Activated CD4-positive, alpha-beta T cell treated with anti-CD3 and anti-CD28 coated beads, Interleukin-2, amount 10 ng/mL, durations not matched to agents 24 days and 14 days (primary cell): ENCODE data around the gene THNSL1. TPM values are rescaled to one million over a fixed set of nuclear protein-coding genes. Genes with fewer than 3 reads are reported as not detected.
"Not testable (repeated sequence)": the region's sequence is repeated elsewhere in the genome, so short reads cannot be mapped to it uniquely, and the experiment has no call there.

Experiments
- DNase-seq: peaks from one replicate; pipeline ENCODE4 v3.0.0; 2022
- H3K27ac Mint-ChIP-seq: one replicate; pipeline ENCODE4 v1.8.0; 2022; ENCODE audit warnings: mild to moderate bottlenecking, mixed read lengths
- H3K27me3 Mint-ChIP-seq: one replicate; pipeline ENCODE4 v1.8.0; 2022; ENCODE audit warnings: mixed read lengths
- H3K36me3 Mint-ChIP-seq: one replicate; pipeline ENCODE4 v1.8.0; 2022; ENCODE audit warnings: low read depth, mild to moderate bottlenecking, mixed read lengths
- H3K4me1 Mint-ChIP-seq: one replicate; pipeline ENCODE4 v1.8.0; 2021; ENCODE audit warnings: mixed read lengths
- H3K4me3 Mint-ChIP-seq: one replicate; pipeline ENCODE4 v1.8.0; 2022; ENCODE audit warnings: mild to moderate bottlenecking, moderate library complexity, mixed read lengths
- H3K9me3 Mint-ChIP-seq: one replicate; pipeline ENCODE4 v1.8.0; 2021; ENCODE audit warnings: mixed read lengths
- intact Hi-C: fragments of 100-400 bp; cut with micrococcal nuclease; formaldehyde crosslinking; loops from one replicate; pipeline ENCODE4 v1.15.1; 2023
- total RNA-seq: library from RNA; stranded (reverse); gene quantifications from 2 replicates; pipeline ENCODE4 v1.2.3, GENCODE V29; 2022

THNSL1 gene
- total RNA-seq, 1 donor from 2014 or later, result 3.6 TPM

DNA sequence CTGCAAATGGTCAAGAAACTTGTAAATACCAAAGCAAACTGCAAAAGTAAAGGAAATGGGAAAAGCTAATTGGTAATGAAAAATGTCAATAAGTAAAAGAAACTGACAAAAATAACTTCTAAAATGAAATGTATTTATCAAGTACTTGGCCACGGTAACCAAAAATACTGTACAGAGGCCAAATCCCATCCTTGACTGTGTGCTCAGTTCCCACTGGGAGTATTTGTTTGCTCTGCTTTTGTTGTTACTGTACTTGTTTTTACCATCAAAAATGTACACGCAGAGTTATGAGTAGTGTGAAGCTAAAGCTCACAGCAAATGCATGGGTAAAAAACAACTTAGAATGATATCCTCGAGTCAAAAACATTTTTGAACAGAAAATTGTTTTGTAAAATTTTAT lies 31.5 kb upstream of the THNSL1 start:
- H3K27ac Mint-ChIP-seq, result no peak overlapping the region
- H3K4me1 Mint-ChIP-seq, result peaks cover 11% of the 10 kb centered on the region
- H3K4me3 Mint-ChIP-seq, result no peak overlapping the region
- peaks cover 14% of the 10 kb centered on the region for H3K9me3 Mint-ChIP-seq
- peaks cover 4% of the 10 kb centered on the region for H3K27me3 Mint-ChIP-seq
- intact Hi-C loops, result no loop called here
- no peak for DNase-seq
- H3K36me3 Mint-ChIP-seq, result no peaks in the 10 kb centered on the region

DNA sequence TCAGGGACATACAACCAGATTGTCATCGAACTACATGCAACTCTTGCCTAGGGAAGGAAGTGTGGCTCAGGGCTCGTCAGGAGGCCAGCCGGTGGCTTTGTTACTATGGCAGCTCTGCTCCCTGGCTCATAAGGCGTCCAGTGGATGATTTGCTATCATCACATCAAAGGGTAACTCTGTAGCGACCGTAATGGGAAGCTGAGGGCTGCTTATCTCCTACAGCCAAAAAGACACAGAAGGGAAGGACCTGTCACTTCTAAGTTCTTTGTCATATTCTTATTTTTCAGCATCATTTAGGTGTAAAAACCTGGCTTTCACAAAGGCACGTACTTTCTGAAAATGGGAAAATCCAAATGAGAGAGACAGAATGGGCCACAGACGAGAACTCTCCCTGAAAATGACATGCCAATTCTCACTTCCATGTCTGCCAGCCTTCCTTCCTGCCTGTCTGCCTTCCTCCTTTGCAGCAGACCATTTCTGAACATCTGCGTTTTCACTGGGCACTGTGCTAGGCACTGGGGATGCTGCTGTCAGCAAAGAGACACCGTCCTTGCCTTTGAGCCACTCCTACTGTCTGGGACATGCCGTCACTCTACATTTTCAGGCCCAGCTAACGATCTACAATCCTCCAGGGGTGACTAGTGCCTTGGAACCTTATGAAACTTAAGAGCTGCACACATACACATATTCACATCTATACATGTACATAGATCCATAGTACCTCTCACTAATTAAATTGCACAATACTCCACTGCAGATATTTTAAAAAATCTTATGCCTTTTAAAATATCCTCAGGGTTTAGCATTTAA lies 27.4 kb upstream of the THNSL1 start:
- H3K4me1 Mint-ChIP-seq, result peaks cover 3% of the 10 kb centered on the region
- peaks cover 9% of the 10 kb centered on the region for H3K27me3 Mint-ChIP-seq
- no peak overlapping the region for H3K27ac Mint-ChIP-seq
- H3K9me3 Mint-ChIP-seq, result no peaks in the 10 kb centered on the region
- intact Hi-C loops, result no loop called here
- no peaks in the 10 kb centered on the region for H3K36me3 Mint-ChIP-seq
- no peak for DNase-seq
- no peak overlapping the region for H3K4me3 Mint-ChIP-seq

DNA sequence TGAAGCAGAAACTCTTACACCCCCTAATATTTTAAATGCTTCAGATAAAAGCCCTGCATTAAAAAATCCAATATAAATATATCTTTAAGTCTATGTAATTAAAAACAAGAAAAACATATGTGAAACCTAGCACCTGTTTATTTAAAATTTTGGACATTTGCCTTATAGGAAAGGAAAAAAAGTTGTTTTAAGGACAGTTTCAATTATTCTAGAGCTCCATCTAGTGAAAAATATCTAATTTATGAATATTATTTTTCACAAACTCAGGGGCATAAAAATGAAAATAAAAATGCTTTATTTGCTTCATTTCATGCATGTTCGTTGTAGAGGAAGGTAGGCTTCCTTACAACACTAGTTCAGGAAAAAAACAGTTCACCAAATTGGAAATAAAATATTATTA lies 26.5 kb upstream of the THNSL1 start:
- intact Hi-C loops, result no loop called here
- no peak overlapping the region for H3K4me3 Mint-ChIP-seq
- H3K27me3 Mint-ChIP-seq, result peaks cover 10% of the 10 kb centered on the region
- peaks cover 3% of the 10 kb centered on the region for H3K4me1 Mint-ChIP-seq
- H3K36me3 Mint-ChIP-seq, result no peaks in the 10 kb centered on the region
- no peak for DNase-seq
- H3K9me3 Mint-ChIP-seq, result no peaks in the 10 kb centered on the region
- no peak overlapping the region for H3K27ac Mint-ChIP-seq

DNA sequence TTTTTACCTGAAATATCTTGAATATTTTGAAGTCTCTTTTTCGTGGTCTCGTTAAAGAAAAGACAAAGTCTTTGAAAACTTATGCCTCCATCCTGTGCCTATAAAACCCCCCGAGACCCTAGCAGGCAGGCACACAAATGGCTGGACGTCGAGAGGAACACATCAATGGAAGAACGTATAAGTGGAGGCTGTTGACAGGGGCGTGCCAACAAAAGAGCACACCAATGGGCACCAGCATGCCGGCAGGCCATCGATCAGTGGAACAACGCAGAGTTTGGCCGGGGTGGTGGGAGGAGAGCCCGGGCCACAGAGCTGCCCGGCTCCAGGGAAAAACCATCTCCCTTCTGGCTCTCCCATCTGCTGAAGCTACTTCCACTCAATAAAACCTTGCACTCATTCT lies 25.1 kb upstream of the THNSL1 start:
- Mint-ChIP-seq H3K36me3 (no peaks in the 10 kb centered on the region), H3K27ac (no peak overlapping the region), H3K27me3 (peaks cover 10% of the 10 kb centered on the region), H3K4me3 (no peak overlapping the region), H3K4me1 (no peaks in the 10 kb centered on the region), H3K9me3 (no peaks in the 10 kb centered on the region)
- intact Hi-C loops, result no loop called here
- DNase-seq, result no peak

DNA sequence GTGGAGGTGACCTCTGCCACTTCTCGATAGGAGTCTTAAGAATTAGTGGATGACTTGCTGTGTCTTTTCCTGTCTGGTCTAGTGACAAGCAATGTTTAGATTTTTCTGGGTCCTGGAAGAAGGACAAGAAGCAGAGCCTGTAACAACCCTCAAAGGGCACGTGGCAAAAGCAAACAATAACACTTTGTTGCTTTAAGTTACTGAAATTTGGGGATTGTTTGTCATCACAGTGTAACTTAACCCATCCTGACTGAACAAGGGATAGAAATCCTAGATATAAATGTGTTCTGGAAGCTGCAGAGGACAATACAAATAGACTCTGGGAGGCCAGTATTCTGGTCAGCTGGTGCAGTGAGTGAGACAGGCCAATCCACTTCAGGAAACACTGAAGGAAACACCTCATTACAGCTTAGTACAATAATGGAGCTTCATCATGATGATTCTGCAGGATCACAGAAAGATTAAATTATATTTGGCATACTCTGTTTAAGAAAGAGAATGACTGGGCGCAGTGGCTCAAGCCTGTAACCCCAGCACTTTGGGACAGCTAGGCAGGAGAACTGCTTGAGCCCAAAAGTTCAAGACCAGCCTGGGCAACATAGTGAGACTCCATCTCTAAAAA lies 23.8 kb upstream of the THNSL1 start:
- Mint-ChIP-seq H3K4me1 (no peaks in the 10 kb centered on the region), H3K9me3 (no peaks in the 10 kb centered on the region), H3K4me3 (no peak overlapping the region), H3K27me3 (peaks cover 12% of the 10 kb centered on the region), H3K27ac (no peak overlapping the region), H3K36me3 (no peaks in the 10 kb centered on the region)
- intact Hi-C loops, result no loop called here
- DNase-seq, result no peak

DNA sequence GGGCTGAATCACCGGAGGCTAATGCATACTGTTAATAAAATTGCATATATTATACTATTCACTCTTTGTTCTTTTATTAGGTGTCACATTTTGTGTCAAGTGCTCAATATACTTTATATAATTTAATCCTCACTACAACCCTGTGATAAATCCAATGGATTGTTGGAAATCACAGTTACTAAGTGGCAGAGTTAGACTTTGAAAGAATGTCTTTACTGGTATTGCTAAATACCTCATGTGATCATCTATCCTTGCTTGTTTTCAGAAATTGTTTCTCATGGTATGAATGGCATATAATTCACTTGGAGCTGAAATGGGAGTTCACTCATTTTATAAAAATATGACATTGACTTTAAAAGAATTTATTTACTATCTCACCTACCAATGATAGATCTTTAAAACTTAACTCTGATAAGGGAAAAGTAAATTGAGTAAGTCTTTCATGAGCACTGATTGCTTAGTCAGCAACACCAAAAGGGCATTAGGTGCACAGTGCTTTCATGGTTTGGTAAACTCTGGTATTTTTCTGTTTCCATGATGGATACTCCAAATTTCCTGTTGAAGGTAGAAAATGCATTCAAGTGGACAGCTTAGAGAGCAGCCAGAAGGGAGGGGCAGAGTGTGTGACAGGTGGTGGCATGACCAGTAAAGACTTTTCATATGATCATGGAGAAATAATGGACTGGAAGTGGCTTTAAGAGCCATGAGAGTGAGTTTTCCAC lies 23.0 kb upstream of the THNSL1 start:
- DNase-seq, result no peak
- no peaks in the 10 kb centered on the region for H3K9me3 Mint-ChIP-seq
- no peak overlapping the region for H3K4me3 Mint-ChIP-seq
- H3K36me3 Mint-ChIP-seq, result no peaks in the 10 kb centered on the region
- peaks cover 14% of the 10 kb centered on the region for H3K27me3 Mint-ChIP-seq
- intact Hi-C loops, result no loop called here
- H3K27ac Mint-ChIP-seq, result no peak overlapping the region
- no peaks in the 10 kb centered on the region for H3K4me1 Mint-ChIP-seq

DNA sequence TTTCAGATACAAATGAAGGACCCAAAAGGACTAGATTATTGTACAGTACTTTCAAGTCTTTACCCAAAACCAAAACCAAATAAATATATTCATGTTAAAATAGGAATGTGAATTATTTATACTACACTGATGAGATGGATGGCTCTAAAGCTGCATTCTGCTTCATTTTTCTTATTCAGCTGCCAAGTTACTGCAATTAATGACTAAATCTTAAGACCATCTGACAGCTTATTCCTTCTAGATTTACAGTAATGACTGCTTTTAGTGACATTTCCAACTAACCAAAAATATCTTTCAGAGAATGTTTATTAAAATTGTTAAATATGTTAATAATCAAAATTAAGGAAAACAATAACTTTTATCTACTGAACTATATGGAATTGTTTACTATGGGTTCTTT lies 21.3 kb upstream of the THNSL1 start:
- Mint-ChIP-seq H3K27me3 (peaks cover 16% of the 10 kb centered on the region), H3K4me1 (no peaks in the 10 kb centered on the region), H3K27ac (no peak overlapping the region), H3K9me3 (peaks cover 4% of the 10 kb centered on the region), H3K36me3 (no peaks in the 10 kb centered on the region), H3K4me3 (no peak overlapping the region)
- DNase-seq, result no peak
- intact Hi-C loops, result no loop called here

DNA sequence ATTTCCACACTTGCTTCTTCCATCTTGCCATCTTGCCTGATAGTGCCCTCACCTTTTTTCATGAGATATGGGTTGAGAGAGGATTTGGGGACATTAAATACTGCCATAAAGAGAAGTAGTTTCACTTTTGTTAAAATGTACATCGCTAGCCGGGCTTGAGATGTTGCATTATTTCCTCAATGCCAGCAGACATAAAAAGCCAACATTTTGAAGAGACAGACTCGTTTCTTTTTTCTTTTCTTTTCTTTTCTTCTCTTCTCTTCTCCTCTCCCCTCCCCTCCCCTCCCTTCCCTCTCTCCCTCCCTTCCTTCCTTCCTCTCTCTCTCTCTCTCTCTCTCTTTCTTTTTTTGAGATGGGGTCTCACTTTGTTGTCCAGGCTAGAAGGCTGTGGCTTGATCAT lies 18.4 kb upstream of the THNSL1 start:
- DNase-seq, result no peak
- intact Hi-C loops, result no loop called here
- Mint-ChIP-seq H3K4me3 (no peak overlapping the region), H3K36me3 (no peaks in the 10 kb centered on the region), H3K9me3 (peaks cover 8% of the 10 kb centered on the region), H3K27me3 (peaks cover 25% of the 10 kb centered on the region), H3K4me1 (no peaks in the 10 kb centered on the region), H3K27ac (no peak overlapping the region)

DNA sequence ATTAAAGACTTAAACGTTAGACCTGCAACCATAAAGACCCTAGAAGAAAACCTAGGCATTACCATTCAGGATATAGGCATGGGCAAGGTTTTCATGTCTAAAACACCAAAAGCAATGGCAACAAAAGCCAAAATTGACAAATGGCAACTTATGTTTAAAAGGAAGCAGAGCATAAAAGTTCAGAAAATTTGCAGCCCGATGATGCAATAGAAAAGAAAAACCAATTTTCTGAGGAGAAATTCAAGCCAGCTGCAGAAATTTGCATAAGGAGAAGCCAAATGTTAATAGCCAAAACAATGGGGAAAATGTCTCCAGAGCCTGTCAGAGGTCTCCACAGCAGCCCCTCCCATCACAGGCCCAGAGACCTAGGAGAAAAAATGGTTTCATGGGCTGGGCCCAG lies 4.8 kb upstream of the THNSL1 start:
- H3K27me3 Mint-ChIP-seq, result peaks cover 12% of the 10 kb centered on the region
- not testable (repeated sequence) for H3K4me1 Mint-ChIP-seq, H3K4me3 Mint-ChIP-seq, DNase-seq, H3K27ac Mint-ChIP-seq, H3K36me3 Mint-ChIP-seq, H3K9me3 Mint-ChIP-seq
- intact Hi-C loops, result loop anchor here (10.0 kb wide), 1 partner anchor 1917 kb away; the partner anchor contains the start of gene MSRB2

DNA sequence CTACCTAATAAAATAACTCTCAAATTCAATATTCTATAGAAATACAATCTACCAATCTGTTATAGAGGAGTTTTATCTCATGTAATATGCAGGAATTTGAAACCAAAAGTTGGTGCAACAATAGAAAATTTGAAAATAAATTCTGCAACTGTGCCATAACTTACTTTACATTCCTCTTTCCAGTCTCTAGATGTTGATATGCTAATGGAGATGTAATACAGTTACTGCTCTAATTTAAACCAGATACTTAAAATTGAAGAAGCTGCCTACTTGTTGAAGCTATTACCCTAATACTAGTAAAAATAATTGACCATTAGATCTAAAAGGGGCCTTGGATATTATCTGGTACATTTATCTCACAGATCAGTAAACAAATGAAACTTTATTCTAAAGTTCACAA lies 1.8 kb upstream of the THNSL1 start:
- H3K27ac Mint-ChIP-seq, result no peak overlapping the region
- no peak overlapping the region for H3K4me3 Mint-ChIP-seq
- DNase-seq, result no peak
- H3K27me3 Mint-ChIP-seq, result peaks cover 12% of the 10 kb centered on the region
- peaks cover 16% of the 10 kb centered on the region for H3K4me1 Mint-ChIP-seq
- H3K9me3 Mint-ChIP-seq, result peaks cover 10% of the 10 kb centered on the region
- H3K36me3 Mint-ChIP-seq, result peaks cover 1% of the 10 kb centered on the region
- intact Hi-C loops, result loop anchor here (10.0 kb wide), 1 partner anchor 1920 kb away; the partner anchor contains the start of gene MSRB2

DNA sequence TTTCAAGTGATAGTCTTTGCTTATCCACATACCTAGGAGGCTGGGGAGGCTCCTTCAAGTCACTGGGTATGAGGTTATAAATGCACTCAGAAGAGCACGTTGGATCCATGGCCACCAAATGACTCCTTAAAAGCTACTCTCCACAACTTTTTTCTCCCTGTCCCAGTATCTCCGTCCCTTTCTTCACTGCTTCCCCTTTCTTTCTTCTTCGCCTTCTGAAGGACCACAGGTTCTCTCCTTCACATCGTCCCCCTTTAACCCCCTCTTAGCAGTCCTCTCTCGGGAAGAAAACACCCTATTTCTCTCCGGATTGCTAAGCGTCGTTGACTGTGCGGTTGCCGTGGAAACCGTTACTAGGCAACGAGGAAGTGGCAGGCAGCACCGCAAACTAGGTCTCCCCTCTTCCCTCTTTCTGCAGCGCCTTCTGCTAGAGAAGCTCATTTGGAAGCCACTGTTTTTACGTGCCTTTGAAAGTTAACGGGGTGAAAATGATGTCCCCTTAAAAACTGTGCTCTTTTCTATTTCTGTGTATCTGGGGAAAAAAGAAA lies 510 bp upstream of the THNSL1 start, which contains the start of gene ENKUR:
Gene ENKUR (minus strand): TSS at position 331 of the 548 bp plus-strand sequence. CDS start 222 bp downstream, at position 109.
- intact Hi-C loops, result loop anchor here (1.0 to 10.0 kb wide), 12 partner anchors 46 to 1921 kb away; partner anchors contain the start of genes MSRB2, OTUD1 and PRTFDC1
- H3K9me3 Mint-ChIP-seq, result peaks cover 10% of the 10 kb centered on the region
- peak; percentile 97 for DNase-seq
- peak within 1 kb of the TSS; percentile 98 for H3K27ac Mint-ChIP-seq
- H3K4me3 Mint-ChIP-seq, result peak within 1 kb of the TSS; percentile 88
- H3K4me1 Mint-ChIP-seq, result peaks cover 16% of the 10 kb centered on the region
- peaks cover 1% of the 10 kb centered on the region for H3K36me3 Mint-ChIP-seq
- peaks cover 12% of the 10 kb centered on the region for H3K27me3 Mint-ChIP-seq

DNA sequence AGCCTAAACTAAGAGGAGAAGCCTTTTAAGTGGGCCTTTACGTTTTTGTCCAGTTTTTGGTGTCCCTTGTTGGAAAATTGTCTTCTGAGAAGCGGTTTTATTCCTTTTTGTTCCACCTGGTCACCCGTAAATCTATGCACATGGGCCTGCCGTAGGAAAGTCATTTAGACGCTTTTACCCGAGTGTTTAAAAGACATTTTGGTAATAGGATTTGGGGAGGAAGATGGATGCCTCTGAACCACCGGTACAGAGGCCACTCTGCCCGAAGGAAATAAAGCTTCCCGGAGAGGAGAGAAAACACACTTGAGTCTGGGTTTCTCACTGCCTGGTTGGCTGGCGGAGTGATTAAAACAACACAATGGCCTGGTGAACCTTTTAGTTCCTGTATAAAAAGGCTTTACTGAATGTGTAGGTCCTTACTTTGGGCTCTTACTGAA lies 760 bp downstream of the THNSL1 start:
- Mint-ChIP-seq H3K36me3 (peaks cover 1% of the 10 kb centered on the region), H3K27ac (peak overlapping the region; percentile 98), H3K27me3 (peaks cover 12% of the 10 kb centered on the region), H3K4me1 (peaks cover 16% of the 10 kb centered on the region), H3K4me3 (peak overlapping the region; percentile 88), H3K9me3 (peaks cover 10% of the 10 kb centered on the region)
- no peak for DNase-seq
- intact Hi-C loops, result loop anchor here (2.0 to 10.0 kb wide), 8 partner anchors 64 to 1922 kb away; partner anchors contain the start of genes MSRB2, OTUD1 and PRTFDC1

DNA sequence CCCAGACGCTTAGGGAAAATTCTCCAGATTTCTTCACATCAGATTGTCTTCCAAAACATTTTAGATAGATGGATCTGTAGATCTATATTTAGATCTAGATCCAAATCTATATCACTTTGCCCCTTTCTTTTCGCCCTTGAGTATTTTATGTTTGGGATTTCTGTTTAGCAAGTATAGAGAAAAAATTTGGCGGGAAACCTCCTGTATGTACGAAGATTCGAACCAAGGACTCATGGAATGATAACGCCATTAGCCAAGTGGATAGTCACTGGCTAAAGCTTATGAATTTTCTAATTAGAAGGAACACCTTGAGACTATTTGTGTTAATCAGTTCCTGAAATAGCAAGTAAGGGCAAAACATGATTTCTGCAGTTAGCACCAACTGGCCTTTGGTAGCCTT lies 1.2 kb downstream of the THNSL1 start:
- Mint-ChIP-seq H3K27ac (peak overlapping the region; percentile 98), H3K4me1 (peaks cover 16% of the 10 kb centered on the region), H3K27me3 (peaks cover 12% of the 10 kb centered on the region), H3K36me3 (peaks cover 1% of the 10 kb centered on the region), H3K9me3 (peaks cover 8% of the 10 kb centered on the region), H3K4me3 (peak overlapping the region; percentile 88)
- DNase-seq, result no peak
- intact Hi-C loops, result loop anchor here (2.0 to 10.0 kb wide), 8 partner anchors 63 to 1923 kb away; partner anchors contain the start of genes MSRB2, OTUD1 and PRTFDC1
